Mucosa of rectum (tissue), 2 donors: ENCODE data around the gene SEZ6L.
"Not testable (repeated sequence)": the region's sequence is repeated elsewhere in the genome, so short reads cannot be mapped to it uniquely, and the experiment has no call there.

Experiments
- H3K27ac ChIP-seq, 2 donors: one replicate each; pipeline ENCODE4 v1.7.0; 2013; ENCODE audit warnings: inconsistent platforms in 2 of 2, low read depth in 2 of 2, low read length in 2 of 2
- H3K27me3 ChIP-seq, 2 donors: one replicate each; pipeline ENCODE4 v1.7.0; 2013; ENCODE audit warnings: low read length in 2 of 2; ENCODE audit not compliant: control insufficient read depth in 2 of 2, insufficient read depth in 2 of 2
- H3K36me3 ChIP-seq, 2 donors: one replicate each; pipeline ENCODE4 v1.7.0; 2013; ENCODE audit warnings: low read length in 2 of 2; ENCODE audit not compliant: control insufficient read depth in 2 of 2, insufficient read depth in 2 of 2
- H3K4me1 ChIP-seq, 2 donors: one replicate each; pipeline ENCODE4 v1.7.0; 2013; ENCODE audit warnings: low read length in 2 of 2, mild to moderate bottlenecking in 1 of 2; ENCODE audit not compliant: control insufficient read depth in 2 of 2, insufficient read depth in 2 of 2
- H3K4me3 ChIP-seq, 2 donors: one replicate each; pipeline ENCODE4 v1.7.0; 2013; ENCODE audit warnings: low read length in 2 of 2
- H3K9ac ChIP-seq, 2 donors: one replicate each; pipeline ENCODE4 v1.7.0; 2013; ENCODE audit warnings: low read length in 2 of 2, low read depth in 1 of 2, mild to moderate bottlenecking in 1 of 2
- H3K9me3 ChIP-seq, 2 donors: one replicate each; pipeline ENCODE4 v1.7.0; 2013; ENCODE audit warnings: low read length in 2 of 2; ENCODE audit not compliant: control insufficient read depth in 2 of 2
- donor health status: healthy.
- donor health status: Normal muscosa, but diverticular disease.

SEZ6L gene

DNA sequence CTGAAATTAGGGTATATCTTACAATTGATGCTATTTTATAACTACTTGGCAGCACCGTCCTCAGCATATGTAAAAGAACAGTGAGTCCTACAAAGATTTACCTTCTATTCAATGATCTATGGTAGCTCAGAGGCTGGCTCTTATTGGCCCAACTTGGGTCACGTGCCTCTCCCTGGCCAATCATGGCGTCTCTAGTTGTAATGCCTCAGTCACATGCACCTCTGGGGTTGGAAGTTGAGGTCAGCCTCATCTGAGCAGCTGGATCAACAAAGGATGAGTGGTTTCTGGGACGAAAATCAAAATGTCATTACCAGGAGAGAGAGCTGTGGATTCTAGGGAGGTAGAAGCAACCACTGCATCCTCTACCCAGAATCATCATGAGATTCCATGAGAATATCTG is 236.9 kb downstream of the SEZ6L start:
- Histone ChIP-seq H3K9ac (no peak overlapping the region), H3K9me3 (no peaks in the 10 kb centered on the region), H3K4me3 (no peak overlapping the region), H3K27ac (no peak overlapping the region), H3K36me3 (no peaks in the 10 kb centered on the region), H3K4me1 (no peaks in the 10 kb centered on the region), H3K27me3 (peaks cover under 1 to 5% of the 10 kb centered on the region in 2 donors)

DNA sequence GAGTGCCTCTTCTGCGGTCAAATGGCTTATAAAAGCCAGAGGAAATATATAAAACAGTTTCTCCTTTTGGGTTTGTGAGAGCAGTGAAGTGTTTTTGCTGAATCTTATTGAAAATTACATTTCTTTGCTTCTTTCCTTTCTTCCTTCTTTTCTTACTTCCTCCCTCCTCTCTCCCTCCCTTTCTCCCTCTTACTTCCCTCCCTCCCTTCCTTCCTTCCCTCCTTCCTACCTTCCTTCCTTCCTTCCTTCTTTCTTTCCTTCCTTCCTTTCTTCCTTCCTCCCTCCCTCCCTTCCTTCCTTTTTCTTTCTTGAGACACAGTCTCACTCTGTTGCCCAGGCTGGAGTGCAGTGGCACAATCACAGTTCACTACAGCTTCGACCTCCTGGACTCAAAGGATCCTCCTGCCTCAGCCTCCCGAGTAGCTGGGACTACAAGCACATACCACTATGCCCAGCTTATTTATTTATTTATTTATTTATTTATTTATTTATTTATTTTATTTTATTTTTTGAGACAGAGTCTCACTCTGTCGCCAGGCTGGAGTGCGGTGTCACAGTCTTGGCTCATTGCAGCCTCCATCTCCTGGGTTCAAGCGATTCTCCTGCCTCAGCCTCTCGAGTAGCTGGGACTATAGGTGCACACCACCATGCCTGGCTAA is 239.4 kb downstream of the SEZ6L start:
- H3K4me1 ChIP-seq, H3K4me3 ChIP-seq, H3K36me3 ChIP-seq, H3K9me3 ChIP-seq, H3K27me3 ChIP-seq, H3K9ac ChIP-seq, H3K27ac ChIP-seq: not testable (repeated sequence)

DNA sequence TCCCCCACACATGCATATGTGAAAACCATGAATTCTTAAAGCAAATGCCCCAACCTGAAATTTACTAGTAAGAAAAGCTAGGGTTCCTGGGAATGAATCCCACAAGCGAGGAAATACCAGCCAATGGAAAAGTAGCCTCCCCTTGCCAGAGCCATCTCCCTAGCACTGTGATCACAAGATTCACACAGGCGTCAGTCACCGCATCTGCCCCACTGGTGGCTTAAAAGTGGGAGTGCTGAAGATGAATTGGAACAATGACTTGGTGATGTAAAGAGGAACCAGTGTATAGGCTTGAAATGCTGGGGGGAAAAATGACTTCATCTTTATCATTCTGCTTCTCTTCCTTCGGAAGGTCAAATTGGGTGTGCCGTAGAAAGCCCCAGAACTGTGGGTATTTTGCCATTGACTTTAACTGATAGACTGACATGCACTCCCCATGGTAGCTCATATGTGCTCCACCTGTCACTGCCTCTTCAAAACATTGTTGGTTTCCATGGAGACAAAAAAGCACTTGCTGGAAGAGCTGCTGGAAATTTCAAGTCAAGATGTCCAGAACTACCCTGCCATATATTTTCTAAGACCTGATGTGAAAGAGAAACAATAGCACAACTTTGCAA is 240.6 kb downstream of the SEZ6L start:
- Histone ChIP-seq H3K27me3 (peaks cover 2 to 7% of the 10 kb centered on the region in 2 donors), H3K4me3 (no peak overlapping the region), H3K36me3 (no peaks in the 10 kb centered on the region), H3K9me3 (no peaks in the 10 kb centered on the region), H3K9ac (no peak overlapping the region), H3K27ac (no peak overlapping the region), H3K4me1 (no peaks in the 10 kb centered on the region)

DNA sequence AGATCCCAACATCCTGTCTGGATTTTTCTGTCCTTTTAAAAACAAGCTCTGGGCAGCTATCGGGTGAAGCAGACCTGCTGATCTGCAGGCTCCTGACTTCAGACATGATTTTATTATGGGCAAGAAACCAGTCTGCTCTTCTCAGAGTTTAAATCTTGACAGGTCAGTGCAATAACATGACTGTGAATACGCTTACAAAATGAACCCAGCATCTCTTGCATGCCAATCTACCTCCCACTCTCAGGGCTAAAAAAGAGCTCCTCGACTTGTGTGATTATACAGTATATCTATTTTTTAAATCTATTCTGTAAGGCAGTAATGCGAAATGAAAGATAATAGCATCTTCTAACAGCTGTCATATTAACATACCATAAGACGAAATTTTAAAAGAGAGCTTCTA is 241.1 kb downstream of the SEZ6L start:
- Histone ChIP-seq H3K27me3 (peaks cover 4 to 7% of the 10 kb centered on the region in 2 donors), H3K27ac (no peak overlapping the region), H3K4me3 (no peak overlapping the region), H3K9ac (no peak overlapping the region), H3K4me1 (no peaks in the 10 kb centered on the region), H3K9me3 (no peaks in the 10 kb centered on the region), H3K36me3 (no peaks in the 10 kb centered on the region)

DNA sequence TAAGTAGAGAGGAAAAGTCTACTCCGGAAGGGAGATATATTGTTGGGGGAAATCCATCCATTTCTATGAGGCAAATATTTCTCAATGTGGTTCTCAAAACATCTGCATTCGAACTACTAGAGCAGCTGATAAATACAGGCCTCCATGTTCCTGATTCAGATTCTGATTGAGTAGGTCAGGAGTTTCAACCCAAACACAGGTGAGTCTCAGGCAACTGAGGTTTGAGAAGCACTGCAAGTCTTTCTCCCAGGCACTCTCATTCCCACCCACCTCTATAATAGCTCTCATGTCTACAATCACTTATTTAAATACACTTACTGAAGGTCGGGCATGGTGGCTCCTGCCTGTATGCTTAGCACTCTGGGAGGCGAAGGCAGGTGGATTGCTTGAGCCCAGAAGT is 245.1 kb downstream of the SEZ6L start:
- Histone ChIP-seq H3K27ac (no peak overlapping the region), H3K36me3 (no peaks in the 10 kb centered on the region), H3K27me3 (peaks cover 6 to 15% of the 10 kb centered on the region in 2 donors), H3K9ac (no peak overlapping the region), H3K9me3 (no peaks in the 10 kb centered on the region), H3K4me1 (no peaks in the 10 kb centered on the region), H3K4me3 (no peak overlapping the region)

DNA sequence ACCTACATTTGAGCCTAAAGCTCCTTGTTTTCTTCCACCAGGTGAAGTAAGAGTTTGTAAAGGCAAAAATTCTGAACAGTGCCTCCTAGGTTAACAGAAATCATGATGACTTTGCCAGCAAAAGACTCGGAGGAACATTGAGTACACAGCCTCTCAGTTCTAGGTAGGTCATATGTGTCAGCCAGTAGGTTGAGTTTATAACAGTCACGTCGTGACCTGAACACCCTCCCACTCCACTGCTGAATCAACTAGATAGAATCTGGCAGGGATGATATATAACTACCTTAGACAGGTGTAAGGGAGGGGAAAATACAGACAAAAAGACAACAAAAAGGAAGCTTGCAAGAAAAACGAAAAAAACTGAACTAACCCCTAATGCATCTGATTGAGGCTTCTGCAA is 247.0 kb downstream of the SEZ6L start:
- H3K9me3 ChIP-seq = no peaks in the 10 kb centered on the region

DNA sequence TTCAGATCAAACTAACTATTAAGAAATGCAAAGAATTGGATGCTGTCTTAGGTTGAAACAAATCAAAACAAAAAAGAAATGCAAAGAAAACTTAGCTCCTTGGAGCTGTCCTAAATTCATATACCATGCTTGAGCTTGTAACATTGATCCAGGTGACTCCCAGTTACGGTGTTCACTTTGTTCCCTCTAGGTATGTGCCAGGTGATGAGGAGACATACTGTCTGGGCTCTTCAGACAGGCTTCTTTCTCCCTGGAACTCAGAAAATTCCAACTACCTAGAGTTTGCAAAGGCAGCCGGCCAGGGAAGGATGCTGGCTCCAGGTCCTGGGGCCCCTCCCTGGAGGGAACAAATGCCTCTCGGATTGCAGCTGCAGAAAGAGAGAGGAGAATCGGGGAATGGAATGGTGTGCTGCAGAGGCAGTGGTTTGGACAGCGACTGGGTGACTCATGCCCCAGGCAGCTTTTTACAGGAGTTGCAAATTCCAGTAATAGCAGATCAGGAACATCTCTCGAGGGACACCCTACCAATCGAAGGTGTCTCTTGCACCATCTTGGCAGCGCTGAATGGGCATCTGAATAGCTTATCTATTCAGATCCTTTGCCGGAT is 247.5 kb downstream of the SEZ6L start:
- Histone ChIP-seq H3K9ac (no peak overlapping the region), H3K36me3 (no peaks in the 10 kb centered on the region), H3K27me3 (peaks cover 2 to 13% of the 10 kb centered on the region in 2 donors), H3K4me3 (no peak overlapping the region), H3K9me3 (no peaks in the 10 kb centered on the region), H3K27ac (no peak overlapping the region), H3K4me1 (no peaks in the 10 kb centered on the region)

More for the DNA sequence above, 247.0 kb downstream of the SEZ6L start:
- no peak overlapping the region for H3K9ac ChIP-seq
- H3K27ac ChIP-seq = no peak overlapping the region
- H3K27me3 ChIP-seq = peaks cover 3 to 14% of the 10 kb centered on the region in 2 donors
- no peaks in the 10 kb centered on the region for H3K4me1 ChIP-seq
- no peak overlapping the region for H3K4me3 ChIP-seq
- no peaks in the 10 kb centered on the region for H3K36me3 ChIP-seq

DNA sequence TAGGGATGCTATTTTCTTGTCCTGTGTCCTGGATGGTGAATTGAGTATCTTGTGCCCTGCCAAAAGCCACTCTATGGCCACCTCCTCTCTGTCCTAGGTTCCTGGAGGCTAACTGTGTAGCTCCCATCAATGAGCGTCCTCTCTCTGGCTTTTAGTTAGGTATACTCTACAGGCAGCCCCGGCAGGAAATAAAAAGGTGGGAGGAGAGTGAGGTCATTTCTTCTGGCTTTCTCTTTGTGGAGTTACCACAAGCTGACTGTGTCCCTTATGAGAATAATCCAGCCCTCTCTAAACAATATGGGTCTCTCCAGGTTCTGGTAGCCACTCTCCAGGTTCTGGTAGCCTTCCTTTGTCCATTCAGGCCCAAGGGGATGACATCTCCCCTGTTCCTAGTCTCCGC is 248.1 kb downstream of the SEZ6L start:
- Histone ChIP-seq H3K36me3 (no peaks in the 10 kb centered on the region), H3K9ac (no peak overlapping the region), H3K9me3 (no peaks in the 10 kb centered on the region), H3K27ac (no peak overlapping the region), H3K27me3 (peaks cover 2 to 13% of the 10 kb centered on the region in 2 donors), H3K4me1 (no peaks in the 10 kb centered on the region), H3K4me3 (no peak overlapping the region)

DNA sequence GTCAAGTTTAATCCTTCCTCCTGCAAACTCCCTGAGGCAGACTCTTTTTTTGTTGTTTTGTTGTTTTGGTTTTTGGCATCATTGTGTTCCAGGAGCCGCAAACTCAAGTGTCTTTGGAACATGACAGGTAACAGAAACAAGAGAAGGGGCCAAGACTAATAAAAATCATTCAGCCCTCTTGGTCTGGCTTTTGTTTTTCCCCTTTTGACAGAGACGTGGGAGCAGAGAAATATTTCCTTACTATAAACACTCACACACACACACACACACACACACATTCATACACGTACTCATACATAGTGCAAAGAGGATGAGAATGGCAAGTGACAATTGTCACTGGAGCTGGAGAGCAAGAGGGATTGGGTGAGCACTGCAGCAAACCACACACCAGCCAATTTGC is 249.4 kb downstream of the SEZ6L start:
- Histone ChIP-seq H3K4me3 (no peak overlapping the region), H3K9ac (no peak overlapping the region), H3K27me3 (peaks cover 2 to 13% of the 10 kb centered on the region in 2 donors), H3K4me1 (no peaks in the 10 kb centered on the region), H3K27ac (no peak overlapping the region), H3K9me3 (peaks cover 3 to 6% of the 10 kb centered on the region in 2 donors), H3K36me3 (no peaks in the 10 kb centered on the region)

DNA sequence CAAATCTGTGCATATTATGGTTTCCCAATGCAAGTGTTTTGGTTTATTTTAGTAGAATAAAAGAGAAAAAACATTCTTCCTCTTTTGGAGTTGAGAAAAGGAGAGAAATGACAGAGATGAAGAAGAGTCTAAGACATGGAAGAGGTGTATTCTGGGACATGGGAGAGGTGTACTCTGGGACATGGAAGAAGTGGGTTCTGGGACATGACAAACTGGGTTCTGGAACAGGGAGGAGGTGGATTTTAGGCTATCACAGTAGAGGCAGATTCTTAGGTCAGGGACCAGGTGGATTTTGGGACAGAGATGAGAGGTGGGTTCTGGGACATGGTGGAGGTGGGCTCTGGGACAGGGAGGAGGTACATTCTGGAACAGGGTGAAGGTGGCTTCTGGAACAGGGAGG is 257.7 kb downstream of the SEZ6L start:
- Histone ChIP-seq H3K4me1 (peaks cover 6 to 14% of the 10 kb centered on the region in 2 donors), H3K9ac (no peak overlapping the region), H3K27me3 (no peaks in the 10 kb centered on the region), H3K9me3 (peaks cover 4 to 6% of the 10 kb centered on the region in 2 donors), H3K27ac (no peak overlapping the region), H3K4me3 (no peak overlapping the region), H3K36me3 (no peaks in the 10 kb centered on the region)
